Measurements from ENCODE around the gene CDK10.

Gene CDK10

DNA sequence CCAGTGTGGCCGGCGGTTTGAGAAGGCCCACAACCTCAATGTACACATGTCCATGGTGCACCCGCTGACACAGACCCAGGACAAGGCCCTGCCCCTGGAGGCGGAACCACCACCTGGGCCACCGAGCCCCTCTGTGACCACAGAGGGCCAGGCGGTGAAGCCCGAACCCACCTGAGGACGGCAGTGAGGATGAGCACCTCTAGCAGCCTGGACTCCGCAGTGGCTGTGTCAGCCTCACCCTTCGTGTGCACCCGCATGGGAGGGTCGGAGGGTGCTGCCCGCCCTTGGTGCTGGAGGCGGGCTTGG, 51.5 kb downstream of the CDK10 start:
- DNase-seq: no peak

DNA sequence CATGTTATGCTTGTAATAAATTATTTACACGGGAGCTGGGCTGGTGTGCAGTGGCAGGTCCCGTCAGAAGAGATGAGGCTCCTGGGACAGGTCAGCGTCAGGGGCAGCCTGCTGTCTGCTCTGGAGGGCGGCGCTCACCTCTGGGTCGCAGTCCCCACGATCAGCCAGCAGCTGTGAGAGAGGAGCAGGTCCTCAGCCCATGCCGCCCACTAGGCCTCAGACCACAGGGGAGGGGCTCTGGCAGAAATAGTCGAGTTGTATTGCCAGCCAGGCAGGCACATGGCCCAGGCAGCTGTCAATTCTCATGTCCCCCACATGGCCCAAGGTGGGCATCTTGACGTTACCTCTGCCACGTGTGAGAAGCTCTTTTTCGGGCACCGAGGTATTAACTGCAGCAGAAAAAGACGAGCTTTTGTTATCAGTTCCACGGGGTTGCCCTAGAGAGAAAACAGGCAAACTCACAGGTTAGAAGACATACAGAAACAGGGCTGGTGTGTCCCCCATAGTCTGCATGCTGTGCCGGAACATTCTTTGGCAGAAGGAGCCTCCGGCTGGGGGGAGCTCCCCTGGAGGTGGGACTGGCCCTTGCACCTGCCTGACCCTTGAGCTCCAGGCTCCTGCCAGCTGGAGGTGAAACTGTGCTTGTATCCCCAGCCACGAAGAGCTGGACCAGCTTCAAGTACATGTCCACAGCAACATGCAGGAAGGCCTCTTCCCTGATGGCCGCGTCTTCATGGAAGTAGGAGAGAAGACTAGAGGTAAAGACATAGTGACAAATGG, 52.2 kb downstream of the CDK10 start:
- no peak for DNase-seq

DNA sequence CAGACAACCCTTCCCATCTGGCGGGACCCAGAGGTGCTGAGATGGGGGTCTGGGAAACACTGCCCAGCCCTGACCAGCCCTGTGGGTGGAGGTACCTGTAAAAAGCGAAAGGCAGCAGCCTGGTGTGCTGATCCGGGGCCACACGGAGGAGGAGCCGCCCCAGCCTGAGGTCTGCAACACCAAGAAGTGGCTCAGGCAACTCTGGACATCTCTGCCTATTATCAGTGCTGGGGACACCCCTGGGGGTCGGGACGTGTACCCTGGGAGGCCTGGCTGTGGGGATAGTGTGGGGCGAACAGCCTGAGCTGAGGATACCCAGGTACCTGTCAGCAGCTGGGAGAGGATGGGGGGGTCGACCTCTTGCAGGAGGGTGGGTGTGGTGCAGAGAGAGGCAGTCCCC, 52.9 kb downstream of the CDK10 start:
- no peak for DNase-seq

DNA sequence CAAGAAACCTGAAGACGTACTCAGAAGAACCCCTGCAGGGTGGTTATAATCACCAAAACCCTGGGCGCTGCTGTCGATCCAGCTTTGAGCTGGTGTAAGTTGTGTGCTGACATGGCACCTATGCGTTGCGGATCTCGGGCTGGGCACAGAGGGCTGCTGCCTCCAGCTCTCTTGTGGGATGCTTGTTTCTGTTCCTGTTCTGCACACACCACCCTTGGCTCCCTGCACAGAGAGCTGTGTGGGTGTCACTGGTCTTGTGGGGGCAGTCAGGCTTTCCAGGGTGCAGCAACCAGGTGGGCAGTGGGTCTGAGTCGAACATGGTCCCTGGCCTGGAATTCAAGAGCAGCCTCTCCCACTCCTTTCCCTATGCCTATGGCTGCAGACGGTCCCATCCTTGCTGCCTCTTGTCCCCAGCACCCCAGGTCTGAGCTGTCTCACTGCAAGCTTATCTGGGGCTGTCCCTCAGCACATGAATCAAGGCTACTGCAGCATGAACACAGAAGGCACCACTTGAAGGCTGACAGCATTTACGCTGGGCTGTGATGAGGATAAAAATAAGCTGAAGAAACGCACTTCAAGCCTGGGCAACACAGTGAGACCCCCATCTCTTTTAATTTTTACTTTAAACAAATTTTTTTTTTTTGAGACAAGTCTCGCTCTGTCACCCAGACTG, 55.0 kb downstream of the CDK10 start:
- DNase-seq: no peak

DNA sequence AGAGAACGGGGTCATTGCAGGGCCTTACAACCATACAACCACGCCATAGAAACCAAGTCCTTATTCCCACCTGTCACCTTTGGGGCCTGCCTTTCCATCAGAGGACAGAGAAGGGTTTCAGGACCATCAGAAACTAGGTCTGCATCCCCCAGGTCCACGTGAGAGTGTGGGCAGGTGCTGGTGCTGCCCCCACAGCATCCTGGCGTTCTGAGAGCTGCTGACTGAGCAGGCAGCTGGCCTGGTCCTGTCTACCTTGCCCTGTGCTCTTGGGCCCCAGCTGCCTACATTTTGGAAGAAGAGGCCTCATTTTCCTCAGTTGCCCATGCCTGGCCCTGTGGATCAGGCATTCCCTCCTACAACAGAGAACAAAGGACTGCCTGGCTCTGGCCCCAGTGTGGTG, 56.5 kb downstream of the CDK10 start:
- no peak for DNase-seq

DNA sequence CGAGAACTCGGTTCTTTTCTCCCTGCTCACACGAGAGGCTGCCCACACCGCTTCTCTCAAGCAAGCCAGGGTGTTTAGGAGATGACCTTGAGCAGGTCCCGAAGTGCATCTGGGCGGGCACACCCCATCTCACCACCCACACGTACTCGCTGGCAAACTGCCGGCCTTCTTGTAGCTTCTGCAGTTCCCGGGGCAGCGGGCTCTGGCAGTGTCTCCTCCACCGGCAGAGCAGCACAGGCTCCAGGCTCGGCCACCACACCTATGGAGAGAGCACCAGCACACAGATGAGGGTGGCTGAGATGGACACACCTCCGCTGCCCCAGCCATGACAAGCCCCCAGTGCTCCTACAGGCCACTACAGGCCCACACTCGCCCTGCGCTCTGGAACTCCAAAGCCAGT, 58.3 kb downstream of the CDK10 start:
- DNase-seq: no peak
